ENCODE results near the gene PLAAT2. TPM values are rescaled to one million over a fixed set of nuclear protein-coding genes. Genes with fewer than 3 reads are reported as not detected.

Gene PLAAT2
- not detected in 2 replicates for total RNA-seq

GRCh38 chr11:63563201-63564055, at the start of gene PLAAT2:
Gene PLAAT2 (minus strand): TSS chr11:63563379. CDS start chr11:63563324, 55 bp downstream.

GRCh38 chr11:63536669-63537292, 26.4 kb downstream of the PLAAT2 start, which contains the start of gene PLAAT4:
Gene PLAAT4 (plus strand): TSS chr11:63536808. CDS start chr11:63536869, 61 bp downstream.

GRCh38 chr11:63505857-63506528, 57.2 kb downstream of the PLAAT2 start, which contains the start of gene LGALS12:
Gene LGALS12 (plus strand): TSS chr11:63506084. CDS start chr11:63506459, 375 bp downstream.

Other genes with a start within 250 kb of the PLAAT2 start
- gene SLC22A9, start 193.6 kb downstream of the PLAAT2 start, total RNA-seq: not detected in 2 replicates
- gene PLAAT5, start 72.2 kb downstream of the PLAAT2 start, total RNA-seq: not detected in 2 replicates
- gene LGALS12, start 57.3 kb downstream of the PLAAT2 start, total RNA-seq: not detected in 2 replicates
- 0.96 and 1.6 TPM in 2 replicates for gene PLAAT4, start 26.6 kb downstream of the PLAAT2 start, total RNA-seq
- 26.1 and 43.1 TPM in 2 replicates for gene PLAAT3, start 51.1 kb upstream of the PLAAT2 start, total RNA-seq
- 143 and 174 TPM in 2 replicates for gene ATL3, start 108.0 kb upstream of the PLAAT2 start, total RNA-seq
- gene RTN3, start 118.1 kb upstream of the PLAAT2 start, total RNA-seq: 87.1 and 102 TPM in 2 replicates
- 24.7 and 25.2 TPM in 2 replicates for gene ZFTA, start 205.4 kb upstream of the PLAAT2 start, total RNA-seq